ENCODE measurements around the gene ADM5. TPM values are rescaled to one million over a fixed set of nuclear protein-coding genes. Genes with fewer than 3 reads are reported as not detected.

The ADM5 gene
- total and polyA plus RNA-seq, 2 experiments from 2014 or later, result 0.50 TPM; not detected in 1

DNA sequence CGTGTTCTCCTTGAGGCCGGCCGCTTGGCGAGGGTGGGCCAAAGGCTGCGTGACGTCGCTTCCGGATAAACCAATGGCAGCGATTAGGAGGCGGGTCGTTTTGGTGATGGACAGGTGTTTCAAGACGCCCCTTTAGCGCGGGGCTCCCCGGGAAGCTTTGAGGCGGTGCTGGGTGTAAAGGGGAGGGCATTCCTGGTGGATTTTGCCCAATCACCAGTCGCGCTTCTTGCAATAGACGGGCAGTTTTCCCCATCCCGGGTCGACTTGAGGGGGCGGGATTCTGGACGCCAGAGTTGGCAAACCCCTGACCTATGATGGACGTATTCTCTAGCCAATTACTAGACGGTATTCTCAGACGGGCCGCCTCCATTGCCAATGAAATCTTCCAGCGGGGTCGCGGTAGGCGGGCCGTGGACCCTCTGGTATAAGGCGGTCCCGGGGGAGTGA is 12.6 kb upstream of the ADM5 start:
- no peaks in the 10 kb centered on the region for H3K9me2 ChIP-seq (replicated peaks; ENCODE audit: insufficient read depth)
- no peaks in the 10 kb centered on the region for H3K27me3 ChIP-seq
- H4K20me1 ChIP-seq (ENCODE audit: insufficient read depth, poor library complexity, severe bottlenecking), result peaks cover 27% of the 10 kb centered on the region
- TF ChIP-seq EZH2 (IDR thresholded peaks at IDR 0.05; ENCODE audit: borderline replicate concordance) (no peak), CTCF (IDR thresholded peaks at IDR 0.05; ENCODE audit: poor library complexity) (no peak), EZH2phosphoT487 (IDR thresholded peaks at IDR 0.05; ENCODE audit: low read depth, severe bottlenecking, unreplicated experiment) (no peak)
- H2AFZ ChIP-seq, result no peak overlapping the region
- H3K4me1 ChIP-seq (ENCODE audit: insufficient read depth), result peaks cover 16% of the 10 kb centered on the region
- DNase-seq (ENCODE audit: low spot score), result peak; percentile 100
- no peak overlapping the region for H3K4me2 ChIP-seq
- H3K4me3 ChIP-seq, result no peak overlapping the region
- H3K27ac ChIP-seq, result peak overlapping the region; percentile 75
- 2% methylated on average over 27 of the region's 34 CpGs for WGBS (ENCODE audit: low lambda C conversion rate, missing lambda C conversion rate)
- H3K36me3 ChIP-seq (replicated peaks; ENCODE audit: insufficient read depth, low read depth), result no peaks in the 10 kb centered on the region
- H3K79me2 ChIP-seq, result peaks cover 44% of the 10 kb centered on the region
- no peaks in the 10 kb centered on the region for H3K9me3 ChIP-seq (ENCODE audit: low read depth)

DNA sequence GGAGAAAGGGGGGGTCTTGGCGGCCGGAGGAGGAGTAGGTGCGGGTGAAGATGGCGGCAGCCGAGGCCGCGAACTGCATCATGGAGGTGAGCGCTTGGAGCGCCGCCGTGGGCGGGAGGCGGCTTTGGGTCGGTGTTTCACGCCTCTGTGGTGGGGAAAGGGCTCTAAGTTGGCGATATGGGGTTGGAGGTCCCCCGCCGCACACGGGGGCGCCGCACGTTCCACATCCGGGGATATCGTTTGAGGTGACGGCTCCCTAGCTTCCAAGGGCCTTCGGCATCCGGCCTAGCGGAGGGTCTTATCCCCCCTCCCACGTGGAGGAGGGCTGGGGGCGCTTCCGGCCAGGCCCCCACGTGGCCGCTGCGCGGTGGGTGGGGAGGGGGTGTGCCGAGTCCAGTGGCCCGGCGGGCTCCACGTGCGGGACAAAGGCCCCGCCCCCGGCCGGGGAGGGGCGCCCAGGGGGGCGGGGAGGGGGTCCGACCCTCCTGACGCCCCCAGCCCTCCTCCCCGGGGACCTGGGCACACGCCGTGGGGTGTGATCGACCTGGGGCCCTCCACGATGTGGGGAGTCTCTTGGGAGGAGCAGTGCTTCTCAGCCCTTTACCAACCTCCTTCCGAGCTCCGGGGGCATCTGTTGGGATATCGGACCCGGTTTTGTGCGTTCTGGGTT is 12.0 kb upstream of the ADM5 start, which contains the start of gene PRMT1:
Gene PRMT1, plus strand, starts transcription at position 41 of the 670 bp plus-strand sequence. Its CDS starts 10 bp downstream, at position 51.
- Histone ChIP-seq H2AFZ (peak within 1 kb of the TSS; percentile 38), H3K27ac (peak within 1 kb of the TSS; percentile 92), H3K9me3 (ENCODE audit: low read depth) (no peaks in the 10 kb centered on the region), H3K79me2 (peaks cover 48% of the 10 kb centered on the region), H3K36me3 (replicated peaks; ENCODE audit: insufficient read depth, low read depth) (no peaks in the 10 kb centered on the region), H3K27me3 (no peaks in the 10 kb centered on the region), H3K4me2 (peak within 1 kb of the TSS; percentile 94), H3K4me3 (peak within 1 kb of the TSS; percentile 43), H3K9me2 (replicated peaks; ENCODE audit: insufficient read depth) (no peaks in the 10 kb centered on the region), H3K4me1 (ENCODE audit: insufficient read depth) (peaks cover 12% of the 10 kb centered on the region), H4K20me1 (ENCODE audit: insufficient read depth, poor library complexity, severe bottlenecking) (peaks cover 32% of the 10 kb centered on the region)
- no peak for TF ChIP-seq EZH2 (IDR thresholded peaks at IDR 0.05; ENCODE audit: borderline replicate concordance)
- no peak for TF ChIP-seq EZH2phosphoT487 (IDR thresholded peaks at IDR 0.05; ENCODE audit: low read depth, severe bottlenecking, unreplicated experiment)
- TF ChIP-seq CTCF (IDR thresholded peaks at IDR 0.05; ENCODE audit: poor library complexity), result no peak
- DNase-seq (ENCODE audit: low spot score), result peak; percentile 75
- 0% methylated on average over 30 of the region's 57 CpGs for WGBS (ENCODE audit: low lambda C conversion rate, missing lambda C conversion rate)

DNA sequence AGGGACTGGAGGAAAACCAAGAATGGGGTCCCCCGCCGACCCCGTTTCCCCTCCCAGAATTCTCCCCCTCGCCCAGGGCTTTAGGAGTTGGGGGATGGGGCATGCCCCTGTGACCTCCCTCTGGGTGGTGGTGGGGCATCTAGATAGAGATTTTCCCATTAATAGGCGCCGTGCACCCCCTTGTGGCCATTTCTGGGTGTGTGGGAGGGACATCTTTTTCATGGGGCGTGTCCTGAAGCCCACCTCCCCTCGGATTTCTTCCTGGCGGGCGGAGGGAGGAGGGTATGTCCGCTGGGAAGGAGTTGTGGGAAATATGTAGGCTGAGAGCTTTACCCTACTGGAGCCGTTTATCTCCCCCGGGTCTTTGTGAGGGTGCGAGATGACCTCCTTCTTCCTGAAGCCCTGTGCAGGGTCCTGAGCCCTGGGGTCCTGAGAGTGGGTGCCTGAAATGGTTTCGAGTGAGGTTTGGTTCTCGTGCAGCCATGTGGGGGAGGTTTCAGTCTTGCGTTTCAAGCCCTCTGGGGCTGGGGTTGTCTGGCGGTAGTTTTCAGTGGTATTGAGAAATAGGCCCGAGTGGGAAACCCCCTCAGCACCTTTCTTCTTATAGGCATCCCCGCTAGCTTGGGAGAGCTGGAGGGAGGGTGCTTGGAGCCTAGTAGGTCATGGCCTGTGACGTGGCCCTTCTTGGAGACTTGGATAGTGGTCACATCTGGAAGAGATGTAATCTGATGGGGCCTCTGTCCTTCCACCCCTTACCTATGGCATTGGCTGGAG is 11.3 kb upstream of the ADM5 start:
- Histone ChIP-seq H3K27ac (peak overlapping the region; percentile 75), H3K36me3 (replicated peaks; ENCODE audit: insufficient read depth, low read depth) (no peaks in the 10 kb centered on the region), H2AFZ (peak overlapping the region; percentile 20), H3K4me1 (ENCODE audit: insufficient read depth) (peaks cover 12% of the 10 kb centered on the region), H3K4me2 (peak overlapping the region; percentile 94), H3K79me2 (peaks cover 54% of the 10 kb centered on the region), H3K4me3 (peak overlapping the region; percentile 43), H4K20me1 (ENCODE audit: insufficient read depth, poor library complexity, severe bottlenecking) (peaks cover 32% of the 10 kb centered on the region), H3K9me3 (ENCODE audit: low read depth) (no peaks in the 10 kb centered on the region), H3K27me3 (no peaks in the 10 kb centered on the region), H3K9me2 (replicated peaks; ENCODE audit: insufficient read depth) (no peaks in the 10 kb centered on the region)
- 2% methylated on average over 21 of the region's 21 CpGs for WGBS (ENCODE audit: low lambda C conversion rate, missing lambda C conversion rate)
- TF ChIP-seq EZH2phosphoT487 (IDR thresholded peaks at IDR 0.05; ENCODE audit: low read depth, severe bottlenecking, unreplicated experiment), result no peak
- TF ChIP-seq CTCF (IDR thresholded peaks at IDR 0.05; ENCODE audit: poor library complexity), result peak; percentile 68
- no peak for TF ChIP-seq EZH2 (IDR thresholded peaks at IDR 0.05; ENCODE audit: borderline replicate concordance)
- DNase-seq (ENCODE audit: low spot score), result peak; percentile 88

All from hepatocyte (in vitro differentiated cells).